ENCODE data around the gene DNAJC6.
"Not testable (repeated sequence)": the region's sequence is repeated elsewhere in the genome, so short reads cannot be mapped to it uniquely, and the experiment has no call there.

DNAJC6 gene

GRCh38 chr1:65309304-65310077 is at the start of gene DNAJC6:
Gene DNAJC6 (plus strand): TSS chr1:65309543. CDS start chr1:65309746, 203 bp downstream.
- DNase-seq (ENCODE audit: low read depth, low spot score), result peak; percentile 59

- no peak for DNase-seq (ENCODE audit: low read depth, low spot score)
Observed at GRCh38 chr1:65259816-65260215, 49.5 kb upstream of the DNAJC6 start.

- no peak for DNase-seq (ENCODE audit: low read depth, low spot score)
Observed at GRCh38 chr1:65260851-65261473, 48.4 kb upstream of the DNAJC6 start.

- no peak for DNase-seq (ENCODE audit: low read depth, low spot score)
Observed at GRCh38 chr1:65263286-65263685, 46.1 kb upstream of the DNAJC6 start.

- DNase-seq (ENCODE audit: low read depth, low spot score), result no peak
Observed at GRCh38 chr1:65264197-65264929, 45.0 kb upstream of the DNAJC6 start.

GRCh38 chr1:65265296-65265650 is 44.1 kb upstream of the DNAJC6 start:
- no peak for DNase-seq (ENCODE audit: low read depth, low spot score)

- DNase-seq (ENCODE audit: low read depth, low spot score), result no peak
Observed at GRCh38 chr1:65265651-65266351, 43.5 kb upstream of the DNAJC6 start.

- DNase-seq (ENCODE audit: low read depth, low spot score), result no peak
Observed at GRCh38 chr1:65266476-65266875, 42.9 kb upstream of the DNAJC6 start.

GRCh38 chr1:65267271-65267670 is 42.1 kb upstream of the DNAJC6 start:
- DNase-seq (ENCODE audit: low read depth, low spot score), result no peak

GRCh38 chr1:65267683-65268082 is 41.7 kb upstream of the DNAJC6 start:
- DNase-seq (ENCODE audit: low read depth, low spot score), result no peak

- DNase-seq (ENCODE audit: low read depth, low spot score), result no peak
Observed at GRCh38 chr1:65269612-65270011, 39.7 kb upstream of the DNAJC6 start.

GRCh38 chr1:65276197-65276939 is 33.0 kb upstream of the DNAJC6 start:
- no peak for DNase-seq (ENCODE audit: low read depth, low spot score)

- DNase-seq (ENCODE audit: low read depth, low spot score), result no peak
Observed at GRCh38 chr1:65277605-65278347, 31.6 kb upstream of the DNAJC6 start.

- no peak for DNase-seq (ENCODE audit: low read depth, low spot score)
Observed at GRCh38 chr1:65278376-65279069, 30.8 kb upstream of the DNAJC6 start.

- DNase-seq (ENCODE audit: low read depth, low spot score), result no peak
Observed at GRCh38 chr1:65279070-65279779, 30.1 kb upstream of the DNAJC6 start.

- no peak for DNase-seq (ENCODE audit: low read depth, low spot score)
Observed at GRCh38 chr1:65281846-65282245, 27.5 kb upstream of the DNAJC6 start.

GRCh38 chr1:65284229-65284628 is 25.1 kb upstream of the DNAJC6 start:
- no peak for DNase-seq (ENCODE audit: low read depth, low spot score)

GRCh38 chr1:65289449-65289848 is 19.9 kb upstream of the DNAJC6 start:
- DNase-seq (ENCODE audit: low read depth, low spot score), result no peak

GRCh38 chr1:65291818-65292217 is 17.5 kb upstream of the DNAJC6 start:
- not testable (repeated sequence) for DNase-seq (ENCODE audit: low read depth, low spot score)

All from iPS DF 19.7 (cell line).